NOMO-1 treated with DMSO at 0.1 percent for 48 hours (cell line): ENCODE results near the gene PRPF18.

Experiments used
- DNase-seq: peaks from one replicate; lab custom pipeline; 2025; ENCODE audit not compliant: unreplicated experiment; lab: John Stamatoyannopoulos, UW

PRPF18 gene

GRCh38 chr10:13597909-13598308 lies 11.1 kb downstream of the PRPF18 start:
- no peak for DNase-seq

GRCh38 chr10:13604357-13605040 lies 17.7 kb downstream of the PRPF18 start:
- no peak for DNase-seq

GRCh38 chr10:13608246-13608853 lies 21.6 kb downstream of the PRPF18 start:
- peak; percentile 28 for DNase-seq

GRCh38 chr10:13612654-13613373 lies 26.0 kb downstream of the PRPF18 start:
- no peak for DNase-seq

GRCh38 chr10:13613519-13613918 lies 26.8 kb downstream of the PRPF18 start:
- DNase-seq = no peak

- DNase-seq = no peak
Observed at GRCh38 chr10:13614530-13615332, 28.0 kb downstream of the PRPF18 start.

- no peak for DNase-seq
Observed at GRCh38 chr10:13615650-13616300, 29.0 kb downstream of the PRPF18 start.

GRCh38 chr10:13617116-13617515 lies 30.4 kb downstream of the PRPF18 start:
- DNase-seq = no peak

GRCh38 chr10:13621931-13622330 lies 35.2 kb downstream of the PRPF18 start:
- no peak for DNase-seq

GRCh38 chr10:13624630-13625029 lies 37.9 kb downstream of the PRPF18 start:
- DNase-seq = no peak

- no peak for DNase-seq
Observed at GRCh38 chr10:13627459-13628310, 40.9 kb downstream of the PRPF18 start.

GRCh38 chr10:13628661-13629060 lies 41.9 kb downstream of the PRPF18 start:
- no peak for DNase-seq

GRCh38 chr10:13629116-13629515 lies 42.4 kb downstream of the PRPF18 start:
- DNase-seq = no peak

- no peak for DNase-seq
Observed at GRCh38 chr10:13630231-13630630, 43.5 kb downstream of the PRPF18 start.

- peak; percentile 72 for DNase-seq
Observed at GRCh38 chr10:13631594-13631993, 44.8 kb downstream of the PRPF18 start.

- DNase-seq = peak; percentile 56
Observed at GRCh38 chr10:13632440-13632839, 45.7 kb downstream of the PRPF18 start.

GRCh38 chr10:13632884-13633440 lies 46.2 kb downstream of the PRPF18 start:
- no peak for DNase-seq

- DNase-seq = peak; percentile 51
Observed at GRCh38 chr10:13633689-13634088, 46.9 kb downstream of the PRPF18 start.

- peak; percentile 82 for DNase-seq
Observed at GRCh38 chr10:13634207-13634606, 47.4 kb downstream of the PRPF18 start.

- no peak for DNase-seq
Observed at GRCh38 chr10:13636776-13637175, 50.0 kb downstream of the PRPF18 start.
